Measurements from ENCODE around the gene ZNF524.
A peak's percentile ranks its signal among the peaks of the same experiment; 100 is the strongest.

Gene ZNF524

DNA sequence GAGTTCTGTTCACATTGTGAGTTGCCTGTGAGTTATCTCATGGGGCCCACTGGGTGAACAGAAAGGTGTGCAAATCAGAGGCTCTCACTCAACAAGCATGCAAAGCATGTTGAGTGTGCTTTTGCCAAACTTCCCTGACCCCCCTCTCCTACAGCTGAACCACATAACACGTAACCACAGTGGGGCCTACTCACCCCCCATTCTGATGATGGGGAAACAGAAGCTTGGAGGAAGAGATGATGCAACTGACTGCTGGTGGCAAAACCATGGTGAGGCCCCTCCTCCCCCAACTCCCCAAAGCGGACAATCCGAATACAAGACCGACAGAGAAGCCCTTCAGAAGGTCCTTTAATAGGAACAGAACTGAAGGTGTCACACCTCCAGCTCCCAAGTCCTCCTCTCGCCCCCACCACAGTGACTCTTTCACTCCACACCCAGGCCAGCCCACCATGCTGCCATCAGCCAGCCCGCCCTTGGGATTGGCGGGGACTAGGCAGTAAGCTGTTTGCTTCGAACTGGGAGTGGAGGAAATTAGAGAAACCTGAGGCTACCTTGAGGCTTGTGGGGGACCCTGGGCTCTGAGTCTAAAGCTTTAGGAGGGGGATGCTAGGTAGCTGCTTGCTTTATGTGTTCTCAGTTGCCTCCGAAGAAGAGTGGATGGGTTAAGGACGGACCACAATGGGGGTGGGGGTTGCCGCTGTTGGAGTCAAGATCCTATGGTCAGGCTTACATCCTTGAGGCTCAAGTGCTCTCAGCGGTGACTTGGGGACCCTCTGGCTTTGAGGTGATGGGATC lies 20.5 kb downstream of the ZNF524 start:
- no peak for DNase-seq (ENCODE audit: low spot score)

DNA sequence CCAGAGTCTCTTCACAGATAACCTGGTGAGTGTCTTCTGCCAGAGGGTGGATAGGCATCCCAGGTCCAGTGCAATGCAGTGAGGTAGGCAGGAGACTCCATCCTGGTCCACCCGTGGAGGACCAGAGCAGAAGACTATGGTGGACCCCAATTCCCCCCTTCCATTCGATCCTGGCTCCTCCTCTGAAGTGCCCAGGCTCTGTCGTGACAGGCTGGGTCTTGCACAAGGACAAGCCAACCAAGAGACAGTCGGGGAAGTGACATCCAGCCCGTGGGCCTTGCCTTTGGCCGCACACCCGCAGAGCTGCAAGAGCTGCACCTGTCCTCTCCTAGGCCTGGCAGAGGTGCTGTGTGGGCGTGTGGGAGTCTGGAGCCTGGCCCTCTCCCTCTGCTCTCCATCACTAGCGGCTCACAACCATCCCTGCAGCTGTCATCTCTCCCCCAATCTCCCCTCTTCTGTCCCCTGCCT lies 21.2 kb downstream of the ZNF524 start:
- no peak for DNase-seq (ENCODE audit: low spot score)

DNA sequence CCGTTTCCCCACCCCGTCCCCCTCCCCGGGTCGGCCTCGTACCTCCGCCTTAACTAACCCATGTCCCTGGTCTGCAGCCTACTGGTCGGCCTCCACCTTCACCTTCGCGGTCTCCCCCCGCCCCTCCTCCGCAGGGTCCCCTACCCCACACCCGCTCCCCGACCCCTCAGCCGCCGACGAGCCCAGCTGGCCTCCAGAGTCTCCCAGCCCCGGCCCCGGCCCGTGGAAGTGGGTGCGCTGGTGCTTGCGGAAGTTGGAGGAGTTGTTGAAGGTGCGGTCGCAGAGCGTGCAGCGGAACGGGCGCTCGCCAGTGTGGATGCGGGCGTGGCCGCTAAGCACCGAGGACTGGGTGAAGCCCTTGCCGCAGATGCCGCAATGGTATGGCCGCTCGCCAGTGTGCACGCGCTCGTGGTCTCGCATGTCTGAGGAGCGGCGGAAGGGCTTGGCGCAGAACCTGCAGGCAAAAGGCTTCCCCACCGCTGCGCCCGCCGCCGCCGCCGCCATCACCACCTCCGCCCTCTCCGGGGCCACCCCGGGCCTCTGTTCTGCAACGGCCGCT lies 21.7 kb downstream of the ZNF524 start:
- DNase-seq (ENCODE audit: low spot score) = no peak

DNA sequence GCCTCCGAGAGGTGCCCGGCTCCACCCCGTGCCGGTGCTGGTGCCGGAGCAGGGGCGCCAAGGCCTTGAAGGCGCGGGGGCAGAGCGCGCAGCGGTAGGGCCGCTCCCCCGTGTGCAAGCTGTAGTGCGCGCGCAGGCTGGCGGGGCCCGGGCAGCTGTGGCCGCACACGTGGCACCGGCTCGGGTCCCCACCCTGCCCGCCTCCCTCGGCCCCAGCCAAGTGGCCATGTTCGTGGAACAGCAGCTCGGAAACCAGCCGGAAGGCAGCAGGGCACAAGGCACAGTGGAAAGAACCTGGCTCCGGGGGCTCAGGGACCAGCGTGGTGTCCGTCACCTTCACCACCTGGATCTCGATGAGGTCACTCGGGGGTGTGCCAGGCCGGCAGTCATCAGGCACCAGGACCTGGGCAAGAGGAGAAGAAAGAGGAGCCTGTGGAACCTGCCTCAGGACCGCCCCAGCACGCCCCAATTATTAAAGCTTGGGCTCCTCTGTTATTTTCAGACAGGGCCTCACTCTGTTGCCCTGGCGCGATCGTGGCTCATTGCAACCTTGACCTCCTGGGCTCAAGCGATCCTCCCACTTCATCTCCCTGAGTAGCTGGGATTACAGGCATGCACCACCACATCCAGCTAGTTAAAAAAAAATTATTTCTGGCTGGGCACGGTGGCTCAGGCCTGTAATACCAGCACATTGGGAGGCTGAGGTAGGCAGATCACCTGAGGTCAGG lies 22.3 kb downstream of the ZNF524 start:
- no peak for DNase-seq (ENCODE audit: low spot score)

DNA sequence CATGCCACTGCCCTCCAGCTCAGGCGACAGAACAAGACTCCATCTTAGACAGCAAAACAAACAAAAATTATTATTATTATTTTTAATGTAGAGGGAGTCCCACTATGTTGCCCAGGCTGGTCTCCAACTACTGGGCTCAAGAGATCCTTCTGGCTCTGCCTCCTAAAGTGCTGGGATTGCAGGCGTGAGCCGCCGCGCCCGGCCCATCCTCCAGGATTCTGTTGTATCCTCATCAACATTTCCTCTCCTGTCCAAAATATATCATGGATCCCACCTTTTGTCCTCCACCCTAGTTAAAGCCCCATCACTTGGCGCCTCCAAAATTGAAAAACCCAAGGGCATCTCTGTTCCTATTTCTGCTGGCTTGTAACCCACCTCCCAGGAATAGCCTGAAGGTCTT lies 23.0 kb downstream of the ZNF524 start:
- no peak for DNase-seq (ENCODE audit: low spot score)

DNA sequence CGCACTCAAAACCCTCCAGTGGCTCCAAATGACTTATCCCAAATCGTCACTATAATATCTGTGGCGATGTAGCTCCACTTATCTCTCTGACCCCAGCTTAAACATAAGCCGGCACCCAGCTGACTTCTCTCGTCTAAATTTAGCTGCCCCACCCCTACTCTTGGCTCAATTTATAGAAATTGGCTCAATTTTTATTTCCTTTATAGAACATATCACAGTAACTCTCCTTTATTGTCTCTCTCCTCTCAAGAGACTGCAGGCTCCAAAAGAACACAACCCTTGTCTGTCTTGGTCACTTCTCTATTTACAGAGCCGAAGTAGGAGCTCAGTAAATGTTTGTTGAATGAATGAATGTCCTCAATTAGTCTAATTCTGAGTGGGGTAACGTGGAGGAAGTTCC lies 23.5 kb downstream of the ZNF524 start:
- no peak for DNase-seq (ENCODE audit: low spot score)

DNA sequence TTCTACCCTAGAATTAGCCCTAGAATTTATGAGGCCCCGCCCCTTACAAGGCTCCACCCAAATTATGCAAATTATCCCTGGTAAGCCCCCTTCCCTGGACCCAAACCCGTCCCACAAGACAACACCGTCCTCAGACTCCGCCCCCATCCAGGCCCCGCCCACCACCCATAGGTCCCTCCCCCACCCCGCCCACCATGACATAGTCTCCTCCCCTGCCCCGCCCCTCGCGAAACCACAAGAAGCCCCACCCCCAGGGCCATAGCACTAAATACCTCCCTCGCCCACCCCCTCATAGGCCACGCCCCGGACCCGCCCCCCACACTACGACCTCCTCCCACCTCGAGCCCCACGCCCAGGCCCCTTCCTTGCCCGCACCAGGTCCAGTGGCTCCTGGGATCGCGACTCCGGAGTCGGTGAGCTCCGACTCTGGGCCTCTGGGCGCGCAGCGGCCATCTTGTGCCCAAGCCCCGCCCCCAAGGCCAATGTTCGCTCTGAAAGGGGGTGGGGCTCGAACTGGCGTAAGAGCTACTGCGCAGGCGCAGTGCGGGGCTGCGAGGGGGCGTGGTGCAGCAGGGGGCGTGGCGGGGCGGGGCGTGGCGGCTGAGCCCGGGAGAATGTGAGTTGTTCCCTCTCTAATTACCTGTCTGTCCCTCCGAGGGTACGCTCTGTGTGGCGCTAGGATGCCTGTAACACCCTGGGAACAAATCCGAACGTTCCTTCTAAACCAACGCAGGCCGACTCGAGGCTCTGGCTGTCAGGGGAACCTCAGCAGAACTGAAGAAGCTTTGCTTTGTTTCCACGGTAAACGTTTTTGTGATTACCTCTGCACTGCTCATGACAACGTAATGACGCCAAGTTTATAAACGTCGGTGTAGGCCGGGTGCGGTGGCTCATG lies 24.3 kb downstream of the ZNF524 start, which contains the start of gene ZNF784:
Gene ZNF784, minus strand, starts transcription at position 458 of the 895 bp plus-strand sequence. Its CDS starts 5 bp downstream, at position 453.
- DNase-seq (ENCODE audit: low spot score) = peak; percentile 97

DNA sequence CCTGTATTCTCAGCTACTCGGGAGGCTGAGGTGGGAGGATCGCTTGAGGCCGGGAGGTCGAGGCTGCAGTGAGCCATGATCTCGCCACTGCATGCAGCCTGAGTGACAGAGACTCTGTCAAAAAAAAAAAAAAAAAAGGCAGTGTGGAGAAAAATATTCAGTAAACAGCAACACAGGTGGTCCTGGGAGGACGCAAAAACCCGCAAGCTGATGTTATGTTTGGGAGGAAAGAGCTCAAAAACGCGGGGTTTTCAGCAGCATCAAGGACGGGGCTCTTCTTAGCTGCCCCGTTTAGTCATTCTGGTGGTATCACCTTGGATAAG lies 24.9 kb downstream of the ZNF524 start:
- DNase-seq (ENCODE audit: low spot score) = no peak

DNA sequence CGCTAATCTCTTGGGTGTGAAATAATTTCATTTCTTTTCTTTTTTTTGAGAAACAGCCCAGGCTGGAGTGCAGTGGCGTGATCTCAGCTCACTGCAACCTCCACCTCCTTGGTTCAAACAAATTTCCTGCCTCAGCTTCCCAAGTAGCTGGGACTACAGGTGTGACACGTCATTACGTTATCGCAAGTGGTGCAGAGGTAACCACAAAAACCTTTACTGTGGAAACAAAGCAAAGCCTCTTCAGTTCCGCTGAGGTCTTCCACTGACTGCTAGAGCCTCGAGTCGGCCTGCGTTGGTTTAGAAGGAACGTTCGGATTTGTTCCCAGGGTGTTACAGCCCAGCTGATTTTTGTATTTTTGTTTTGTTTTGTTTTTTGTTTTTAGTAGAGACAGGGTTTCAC lies 26.3 kb downstream of the ZNF524 start:
- no peak for DNase-seq (ENCODE audit: low spot score)

DNA sequence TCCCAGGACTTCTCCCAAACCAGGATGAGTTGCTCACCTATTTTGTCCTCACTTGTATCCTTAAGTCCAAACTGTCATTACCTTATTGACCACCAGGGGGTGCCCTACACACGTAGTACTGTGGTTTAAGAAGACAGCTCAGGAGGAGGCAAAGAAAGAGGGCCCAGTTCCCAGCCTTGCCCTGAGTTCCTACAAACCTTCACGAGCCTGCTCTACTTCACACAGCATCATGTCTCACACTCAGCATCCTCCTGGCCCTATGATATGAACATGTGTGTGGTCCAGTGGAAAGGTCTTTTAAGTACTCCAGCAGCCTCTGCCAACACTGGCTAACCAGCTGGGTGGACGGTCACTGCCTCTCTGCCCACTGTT lies 32.4 kb downstream of the ZNF524 start:
- DNase-seq (ENCODE audit: low spot score) = peak; percentile 69

DNA sequence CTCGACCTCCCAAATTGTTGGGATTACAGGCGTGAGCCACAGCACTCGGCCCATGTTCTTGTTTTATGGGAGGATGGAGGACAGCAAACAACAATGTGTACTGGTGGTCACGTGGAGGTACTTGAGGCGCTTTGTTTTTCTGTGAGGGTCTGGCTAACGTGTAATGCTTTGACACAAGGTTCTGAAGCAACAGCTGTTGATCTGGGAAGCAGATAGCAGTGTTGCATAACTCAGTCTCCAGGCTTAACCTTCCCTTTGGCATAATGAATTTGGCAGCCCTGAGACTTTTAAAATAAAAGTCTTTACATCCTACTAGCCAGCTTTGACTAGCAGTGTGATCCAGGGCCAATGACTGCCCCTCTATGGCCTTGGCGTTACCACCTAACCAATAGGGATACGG lies 33.8 kb downstream of the ZNF524 start:
- DNase-seq (ENCODE audit: low spot score) = no peak

DNA sequence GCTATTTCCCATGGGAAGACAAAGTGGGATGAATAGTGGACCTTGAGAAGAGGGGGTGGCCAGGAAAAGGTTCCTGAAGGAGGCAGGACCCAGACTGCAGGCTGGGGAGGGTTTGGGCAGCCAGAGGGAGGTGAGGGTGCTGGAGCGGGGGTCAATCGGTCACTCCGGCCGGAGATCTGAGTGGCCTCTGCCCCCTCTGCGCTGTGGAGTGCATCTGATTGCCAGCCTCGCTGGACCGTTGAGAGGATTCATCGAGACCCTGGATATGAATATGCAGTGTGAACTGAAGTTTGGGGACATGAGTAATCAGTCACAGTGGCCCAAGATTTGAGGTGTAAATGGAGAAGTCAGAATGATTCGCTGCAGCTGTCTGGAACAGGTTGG lies 35.2 kb downstream of the ZNF524 start:
- DNase-seq (ENCODE audit: low spot score) = no peak

DNA sequence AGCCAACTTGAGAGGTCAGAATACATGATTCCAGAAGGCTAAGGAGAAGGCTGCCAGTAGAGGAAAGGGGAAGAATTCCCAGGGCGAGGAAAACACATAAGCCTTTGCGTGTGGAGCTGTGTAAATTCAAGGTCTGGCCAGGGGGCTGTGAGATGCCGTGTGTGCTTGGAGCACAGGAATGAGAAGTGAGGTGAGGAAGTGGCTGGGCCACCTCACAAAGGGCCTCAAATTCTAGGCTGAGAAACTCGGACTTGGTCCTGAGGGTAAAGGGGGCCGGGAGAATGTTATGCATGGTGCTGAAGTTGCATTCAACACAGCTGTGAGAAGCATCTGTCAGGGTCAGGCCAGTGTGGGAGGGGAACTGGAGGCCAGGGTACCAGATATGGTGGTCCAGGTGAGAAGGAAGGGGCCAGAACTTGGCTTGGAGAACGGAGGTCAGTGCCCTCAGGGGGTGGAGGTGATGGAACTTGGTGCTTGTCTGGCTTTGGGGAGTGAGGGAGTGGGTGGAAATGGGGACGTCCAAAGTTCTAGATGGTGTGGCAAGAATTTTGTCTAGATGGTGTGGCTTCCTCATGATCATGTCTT lies 35.9 kb downstream of the ZNF524 start:
- no peak for DNase-seq (ENCODE audit: low spot score)

DNA sequence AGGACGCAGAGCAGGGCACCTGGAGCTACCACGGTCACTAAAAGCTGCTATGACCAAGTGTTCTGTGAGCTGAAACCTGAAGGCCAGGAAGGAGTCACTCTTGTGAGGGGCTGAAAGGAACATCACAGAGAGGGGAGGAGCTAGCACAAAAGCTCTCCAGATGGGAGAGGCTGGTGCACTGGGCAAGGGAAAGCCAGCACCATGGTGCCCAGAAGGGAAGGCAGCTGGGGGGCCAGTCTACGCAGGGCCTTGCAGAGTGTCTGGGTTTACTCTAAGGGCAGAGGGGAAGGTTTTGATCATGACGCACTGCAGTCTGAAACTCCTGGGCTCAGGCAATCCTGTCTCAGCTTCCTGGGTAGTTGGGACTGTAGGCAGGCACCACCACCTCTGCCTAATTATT lies 36.6 kb downstream of the ZNF524 start:
- no peak for DNase-seq (ENCODE audit: low spot score)

DNA sequence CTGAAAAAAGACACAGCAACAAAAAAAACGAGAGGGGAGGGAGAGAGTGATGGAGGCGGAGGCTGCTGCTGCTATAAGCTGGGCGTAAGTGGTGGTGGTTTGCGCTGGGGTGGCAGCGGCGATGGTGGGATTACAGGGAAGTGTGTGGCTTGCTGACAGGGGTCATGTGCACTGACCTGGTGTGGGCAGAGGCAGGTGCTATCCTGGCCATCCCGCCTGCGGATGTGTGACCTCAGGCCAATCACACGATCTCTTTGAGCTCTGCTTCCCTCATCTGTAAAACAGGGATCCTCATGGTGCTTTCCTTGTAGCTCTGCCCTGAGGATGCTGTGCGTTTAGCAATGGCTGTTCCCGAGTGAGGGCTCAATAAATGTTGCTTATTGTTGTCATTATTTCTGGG lies 37.4 kb downstream of the ZNF524 start:
- no peak for DNase-seq (ENCODE audit: low spot score)

DNA sequence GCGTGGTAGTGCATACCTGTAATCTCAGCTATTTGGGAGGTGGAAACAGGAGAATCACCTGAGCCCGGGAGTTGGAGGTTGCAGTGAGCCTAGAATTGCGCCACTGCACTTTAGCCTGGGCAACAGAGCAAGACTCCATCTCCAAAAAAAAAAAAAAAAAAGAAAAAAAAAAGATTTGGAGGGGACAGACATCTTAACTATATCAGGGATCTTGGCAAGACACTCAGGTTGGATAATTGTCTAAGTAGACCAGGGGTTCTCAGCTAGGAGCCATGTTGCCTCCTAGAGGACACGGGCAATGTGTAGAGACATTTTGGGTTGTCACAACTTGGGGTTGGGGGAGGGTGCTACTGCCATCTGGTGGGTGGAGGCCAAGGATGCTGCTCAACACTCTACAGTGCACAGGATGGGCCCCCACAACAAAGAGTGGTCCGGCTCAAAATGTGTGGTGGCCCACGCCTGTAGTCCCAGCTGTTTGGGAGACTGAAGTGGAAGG lies 38.8 kb downstream of the ZNF524 start:
- DNase-seq (ENCODE audit: low spot score) = no peak

DNA sequence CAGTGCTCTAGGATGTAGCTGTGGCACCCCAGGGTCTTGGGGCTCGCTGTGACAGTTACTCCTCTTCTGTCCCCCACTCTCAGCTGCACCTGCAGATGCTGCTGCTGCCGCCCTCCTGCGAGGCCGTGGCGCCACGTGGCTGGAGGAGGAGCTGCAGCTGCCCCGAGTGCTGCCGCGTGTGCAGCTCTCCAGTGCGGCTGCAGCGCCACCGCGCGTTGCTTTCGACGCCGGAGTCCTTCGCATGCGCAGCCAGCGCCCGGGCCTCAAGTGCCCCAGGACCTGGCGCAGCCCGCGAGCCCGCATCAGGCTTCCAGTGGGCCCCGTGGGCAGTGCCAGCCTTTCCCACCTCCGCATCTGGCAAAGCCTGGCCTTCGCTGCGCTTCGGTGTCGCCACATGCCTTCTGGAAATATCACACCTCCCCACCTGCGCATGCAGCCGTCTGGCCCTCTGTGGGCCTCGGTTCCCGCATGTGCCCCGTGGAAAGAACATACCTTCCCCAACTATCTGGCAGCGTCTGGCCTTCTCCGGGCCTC lies 40.0 kb downstream of the ZNF524 start:
- peak; percentile 81 for DNase-seq (ENCODE audit: low spot score)

DNA sequence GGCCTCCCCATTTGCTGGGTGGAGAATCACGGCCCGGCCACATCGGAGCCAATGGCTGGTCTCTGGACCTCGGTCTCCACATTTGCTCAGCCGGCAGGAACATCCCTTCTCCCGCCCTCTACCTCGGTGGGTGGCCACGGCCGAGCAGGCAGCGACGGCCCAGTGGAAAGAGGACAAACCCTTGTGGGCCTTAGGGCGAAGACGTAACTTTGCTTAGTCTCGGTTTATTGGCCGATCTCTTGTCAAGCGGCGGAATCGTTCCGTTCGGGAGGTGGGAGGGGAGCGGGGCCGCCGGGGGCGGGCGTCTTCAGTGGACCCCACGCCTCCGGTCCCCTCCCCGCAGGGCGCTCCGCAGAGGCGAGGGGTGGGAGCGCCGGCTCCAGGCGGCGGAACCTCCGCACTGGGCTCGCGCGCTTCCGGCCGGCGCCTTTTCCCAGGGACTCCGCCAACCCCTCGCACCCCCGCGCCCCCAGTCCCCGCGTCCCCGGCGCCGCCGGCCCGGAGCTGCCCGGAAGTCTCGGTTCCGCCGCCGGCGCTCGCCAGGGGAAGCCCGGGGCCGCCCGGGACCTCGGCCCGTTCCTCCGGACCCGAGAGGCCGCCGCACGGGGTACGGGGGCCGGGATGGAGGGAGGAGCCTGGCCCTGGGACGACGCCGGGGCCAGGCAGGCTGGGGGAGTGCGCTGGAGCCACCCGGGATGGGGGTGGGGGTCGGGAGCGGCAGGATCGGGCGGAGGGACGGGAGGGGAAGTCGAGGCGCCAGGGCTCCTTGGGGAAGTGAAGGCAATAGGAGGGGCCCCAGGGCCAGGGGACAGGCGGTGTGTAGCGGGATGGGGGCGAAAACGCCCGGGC lies 40.7 kb downstream of the ZNF524 start, which contains the start of gene ZNF580:
Gene ZNF580, plus strand, starts transcription at position 426 of the 849 bp plus-strand sequence. CDS start 1,507 bp downstream, outside the sequence.
- peak; percentile 82 for DNase-seq (ENCODE audit: low spot score)

DNA sequence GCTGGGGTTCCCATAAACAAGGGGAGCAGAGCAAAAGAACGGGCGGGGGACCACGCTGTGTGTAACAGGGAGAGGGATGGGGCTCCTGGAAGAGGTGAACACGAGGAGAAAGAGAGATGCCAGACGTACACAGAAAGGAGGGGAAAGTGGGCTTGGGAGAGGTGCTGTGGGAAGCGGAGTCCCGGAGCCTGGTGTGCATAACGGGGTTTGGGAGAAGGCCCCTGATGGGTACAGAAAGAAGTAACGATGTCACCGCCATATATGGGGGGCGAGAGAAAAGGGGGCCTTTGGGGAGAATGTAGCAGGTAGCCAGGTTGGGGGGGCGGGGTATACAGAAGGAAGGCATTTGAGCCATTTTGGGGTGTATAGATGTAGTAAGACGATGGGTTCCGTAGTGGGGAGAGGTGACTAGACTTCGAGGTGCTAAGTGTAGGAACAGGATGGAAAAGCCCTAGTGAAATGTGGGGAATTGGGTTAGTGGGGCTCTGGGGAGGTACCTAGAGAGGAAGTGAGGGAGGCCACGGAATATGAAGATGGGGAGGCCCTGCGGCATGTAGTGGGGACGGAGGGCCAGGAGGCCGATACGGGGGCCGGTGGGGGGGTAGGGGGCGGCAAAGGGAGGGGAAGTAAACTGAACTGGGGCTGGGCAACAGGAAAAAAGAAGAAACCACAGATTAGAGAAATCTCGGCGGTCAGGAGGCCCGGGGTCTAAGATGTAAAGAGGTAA lies 41.5 kb downstream of the ZNF524 start:
- DNase-seq (ENCODE audit: low spot score) = no peak
